D721Med (cell line): ENCODE measurements around the gene ADAMTS17.

Experiments
- DNase-seq: peaks from one replicate; pipeline ENCODE4 v3.0.0; 2011; ENCODE audit warnings: low spot score; ENCODE audit not compliant: insufficient read length
- FAIRE-seq: peaks from 2 replicates; lab custom pipeline; 2011; peaks lifted over from hg19 to GRCh38; lab: Jason Lieb, UNC
- CTCF ChIP-seq: IDR thresholded peaks from 2 replicates; pipeline ENCODE4 v1.5.1; 2012; ENCODE audit warnings: mild to moderate bottlenecking, control low read depth; ENCODE audit not compliant: insufficient read depth; ENCODE audit errors: missing control alignments

The ADAMTS17 gene

GRCh38 chr15:100053474-100054121 lies 288.2 kb downstream of the ADAMTS17 start:
- FAIRE-seq = no peak
- no peak for DNase-seq
- no peak for TF ChIP-seq CTCF

- no peak for DNase-seq
- TF ChIP-seq CTCF = no peak
- no peak for FAIRE-seq
Observed at GRCh38 chr15:100052716-100053473, 288.9 kb downstream of the ADAMTS17 start.

- DNase-seq (no peak), FAIRE-seq (no peak)
- no peak for TF ChIP-seq CTCF
Observed at GRCh38 chr15:100050877-100051786, 290.6 kb downstream of the ADAMTS17 start.

GRCh38 chr15:100049936-100050876 lies 291.6 kb downstream of the ADAMTS17 start:
- no peak for TF ChIP-seq CTCF
- no peak for FAIRE-seq
- no peak for DNase-seq

GRCh38 chr15:100049483-100049882 lies 292.3 kb downstream of the ADAMTS17 start:
- TF ChIP-seq CTCF = no peak
- DNase-seq (no peak), FAIRE-seq (no peak)

- no peak for FAIRE-seq
- no peak for DNase-seq
- TF ChIP-seq CTCF = no peak
Observed at GRCh38 chr15:100048736-100049135, 293.0 kb downstream of the ADAMTS17 start.
